K562 (cell line): ENCODE data around the gene KCP. TPM values are rescaled to one million over a fixed set of nuclear protein-coding genes. Genes with fewer than 3 reads are reported as not detected.
A peak's percentile ranks its signal among the peaks of the same experiment; 100 is the strongest.

Experiments used
- ELF4 ChIP-seq: fragments of 450-650 bp; formaldehyde crosslinking; IDR thresholded peaks from 2 replicates; pipeline ENCODE4 v1.4.0; 2022; ENCODE audit warnings: missing genetic modification characterization
- GTF2E2 ChIP-seq: fragments of 200-800 bp; sonication (Bioruptor generic); IDR thresholded peaks from 2 replicates; pipeline ENCODE4 v1.6.1; 2016; ENCODE audit warnings: missing genetic modification characterization, missing compliant biosample characterization
- POLR3A ChIP-seq: IDR thresholded peaks from 2 replicates; pipeline ENCODE4 v1.6.1; 2011; ENCODE audit warnings: borderline replicate concordance, mild to moderate bottlenecking, moderate library complexity; ENCODE audit not compliant: insufficient read length, insufficient read depth; ENCODE audit errors: extremely low read depth
- PTTG1 ChIP-seq: fragments of 450-650 bp; IDR thresholded peaks from 2 replicates; pipeline ENCODE4 v1.6.1; 2016; ENCODE audit warnings: low read depth, mild to moderate bottlenecking, missing genetic modification characterization, missing compliant biosample characterization
- SNIP1 ChIP-seq: fragments of 450-650 bp; IDR thresholded peaks from 2 replicates; pipeline ENCODE4 v1.7.1; 2017; ENCODE audit warnings: low read depth, mild to moderate bottlenecking
- SRSF1 ChIP-seq: fragments of 200-400 bp; formaldehyde crosslinking; IDR thresholded peaks from 2 replicates; pipeline ENCODE4 v1.6.1; 2017; ENCODE audit warnings: mild to moderate bottlenecking, low read depth, low read length, moderate library complexity
- TBL1XR1 ChIP-seq, 2 experiments: IDR thresholded peaks; 2 replicates each; pipeline ENCODE4 v1.6.1; 2012; ENCODE audit warnings: improper control_type of control experiment in 2 of 2, low read length in 2 of 2, mild to moderate bottlenecking in 1 of 2
- TEAD2 ChIP-seq: fragments of 450-650 bp; IDR thresholded peaks from 2 replicates; pipeline ENCODE4 v1.6.1; 2016; ENCODE audit warnings: missing genetic modification characterization, control low read depth, missing compliant biosample characterization
- TEAD4 ChIP-seq, 2 experiments: sonication (generic) in 1 of 2; formaldehyde crosslinking in 1 of 2; IDR thresholded peaks; 2 replicates each; pipeline versions ENCODE4 v1.6.1 to v1.8.0; 2012 to 2022; ENCODE audit warnings: borderline replicate concordance in 1 of 2, inconsistent platforms in 1 of 2, low read length in 1 of 2, mild to moderate bottlenecking in 1 of 2, missing genetic modification reagents in 1 of 2
- ZC3H8 ChIP-seq: fragments of 450-650 bp; IDR thresholded peaks from 2 replicates; pipeline ENCODE4 v1.6.1; 2017
- ZFPM2 ChIP-seq: fragments of 250-450 bp; sonication (Bioruptor Pico); IDR thresholded peaks from 2 replicates; pipeline ENCODE4 v1.5.1; 2022; ENCODE audit warnings: mild to moderate bottlenecking
- ZNF518B ChIP-seq: fragments of 250-450 bp; sonication (Bioruptor Pico); IDR thresholded peaks from 2 replicates; pipeline ENCODE4 v1.5.0; 2021; ENCODE audit warnings: mild to moderate bottlenecking, moderate library complexity
- polyA plus RNA-seq, 8 experiments: library from polyadenylated mRNA; depleted of rRNA in 4 of 8; stranded (reverse) in 5 of 8; unstranded in 3 of 8; fragments of >200 nt; fragmentation: Nextera tagmentation in 2 of 8; fragmentation: Illumina TruSeq in 1 of 8; extraction: Ambion mirVana in 2 of 8; extraction: Trizol in 1 of 8; gene quantifications; 2 replicates each; pipeline versions ENCODE4 v1.2.1 to v1.2.3, GENCODE V29; 2011 to 2014; ENCODE audit warnings: inconsistent platforms in 1 of 8, missing spikeins in 1 of 8
- total RNA-seq, 7 experiments: library from RNA; depleted of rRNA in 6 of 7; stranded (reverse); fragments of >200 nt in 6 of 7; fragmentation: Illumina TruSeq in 2 of 7; extraction: Trizol in 2 of 7; gene quantifications; 2 replicates each; pipeline versions ENCODE4 v1.2.1 to v1.2.3, GENCODE V29; 2011 to 2021; ENCODE audit warnings: low replicate concordance in 1 of 7
- TF ChIP-seq, protein P1 (sequence below): fragments of 200-400 bp; formaldehyde crosslinking; IDR thresholded peaks from 2 replicates; pipeline ENCODE4 v1.6.1; 2017; ENCODE audit warnings: mild to moderate bottlenecking, low read depth, low read length, moderate library complexity
- TF ChIP-seq, protein P2 (sequence below): fragments of 250-450 bp; sonication (Bioruptor Pico); IDR thresholded peaks from 2 replicates; pipeline ENCODE4 v1.5.1; 2021; ENCODE audit warnings: mild to moderate bottlenecking
- TF ChIP-seq, protein P3 (sequence below): sonication (generic); formaldehyde crosslinking; IDR thresholded peaks from 2 replicates; pipeline ENCODE4 v1.5.0; 2020; ENCODE audit warnings: missing genetic modification reagents
- TF ChIP-seq, protein P4 (sequence below): fragments of 450-650 bp; IDR thresholded peaks from 2 replicates; pipeline ENCODE4 v1.6.1; 2014; ENCODE audit warnings: low read depth, mild to moderate bottlenecking, moderate library complexity, borderline replicate concordance

Gene KCP
- total and polyA plus RNA-seq, 9 of the 15 experiments (the other 6 are each of a cell fraction or from before 2014, with no cell fraction given) = 0.06 to 0.17 (median 0.12) TPM; not detected in 3

DNA sequence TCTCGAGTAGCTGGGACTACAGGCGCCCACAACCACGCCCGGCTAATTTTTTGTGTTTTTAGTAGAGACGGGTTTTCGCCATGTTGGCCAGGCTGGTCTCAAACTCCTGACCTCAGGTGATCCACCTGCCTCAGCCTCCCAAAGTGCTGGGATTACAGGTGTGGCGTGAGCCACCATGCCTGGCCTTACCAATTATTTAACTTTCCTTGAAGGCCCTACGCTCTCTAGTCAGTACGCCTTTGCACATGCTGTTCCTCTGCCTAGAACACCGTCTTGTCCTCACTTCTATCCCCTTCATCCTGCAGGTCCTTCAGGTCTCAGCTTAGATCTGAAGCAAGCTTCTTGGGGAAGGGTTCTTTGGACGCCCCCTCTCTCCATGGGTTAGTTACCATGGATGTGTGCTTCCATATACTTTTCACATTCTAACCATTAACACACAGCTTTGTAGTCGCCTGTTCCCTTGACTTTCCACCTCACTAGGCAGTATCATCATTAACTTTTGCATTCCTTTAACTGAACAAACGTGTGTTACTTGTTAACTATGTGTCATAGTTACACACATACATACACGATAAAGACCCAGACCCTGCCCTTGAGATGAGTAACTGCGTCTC lies 48.4 kb downstream of the KCP start (continued):
- TF ChIP-seq, protein P1, sequence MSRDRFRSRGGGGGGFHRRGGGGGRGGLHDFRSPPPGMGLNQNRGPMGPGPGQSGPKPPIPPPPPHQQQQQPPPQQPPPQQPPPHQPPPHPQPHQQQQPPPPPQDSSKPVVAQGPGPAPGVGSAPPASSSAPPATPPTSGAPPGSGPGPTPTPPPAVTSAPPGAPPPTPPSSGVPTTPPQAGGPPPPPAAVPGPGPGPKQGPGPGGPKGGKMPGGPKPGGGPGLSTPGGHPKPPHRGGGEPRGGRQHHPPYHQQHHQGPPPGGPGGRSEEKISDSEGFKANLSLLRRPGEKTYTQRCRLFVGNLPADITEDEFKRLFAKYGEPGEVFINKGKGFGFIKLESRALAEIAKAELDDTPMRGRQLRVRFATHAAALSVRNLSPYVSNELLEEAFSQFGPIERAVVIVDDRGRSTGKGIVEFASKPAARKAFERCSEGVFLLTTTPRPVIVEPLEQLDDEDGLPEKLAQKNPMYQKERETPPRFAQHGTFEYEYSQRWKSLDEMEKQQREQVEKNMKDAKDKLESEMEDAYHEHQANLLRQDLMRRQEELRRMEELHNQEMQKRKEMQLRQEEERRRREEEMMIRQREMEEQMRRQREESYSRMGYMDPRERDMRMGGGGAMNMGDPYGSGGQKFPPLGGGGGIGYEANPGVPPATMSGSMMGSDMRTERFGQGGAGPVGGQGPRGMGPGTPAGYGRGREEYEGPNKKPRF = no peak
- TF ChIP-seq GTF2E2 (tag) = no peak
- no peak for TF ChIP-seq SNIP1
- TF ChIP-seq TEAD4 (IDR thresholded peaks at IDR 0.05; ENCODE audit: low read length) = no peak
- no peak for TF ChIP-seq TEAD4 (CRISPR knock-in tag; IDR thresholded peaks at IDR 0.05; ENCODE audit: borderline replicate concordance)
- no peak for TF ChIP-seq ZNF518B (CRISPR knock-in tag)
- TF ChIP-seq, protein P2, sequence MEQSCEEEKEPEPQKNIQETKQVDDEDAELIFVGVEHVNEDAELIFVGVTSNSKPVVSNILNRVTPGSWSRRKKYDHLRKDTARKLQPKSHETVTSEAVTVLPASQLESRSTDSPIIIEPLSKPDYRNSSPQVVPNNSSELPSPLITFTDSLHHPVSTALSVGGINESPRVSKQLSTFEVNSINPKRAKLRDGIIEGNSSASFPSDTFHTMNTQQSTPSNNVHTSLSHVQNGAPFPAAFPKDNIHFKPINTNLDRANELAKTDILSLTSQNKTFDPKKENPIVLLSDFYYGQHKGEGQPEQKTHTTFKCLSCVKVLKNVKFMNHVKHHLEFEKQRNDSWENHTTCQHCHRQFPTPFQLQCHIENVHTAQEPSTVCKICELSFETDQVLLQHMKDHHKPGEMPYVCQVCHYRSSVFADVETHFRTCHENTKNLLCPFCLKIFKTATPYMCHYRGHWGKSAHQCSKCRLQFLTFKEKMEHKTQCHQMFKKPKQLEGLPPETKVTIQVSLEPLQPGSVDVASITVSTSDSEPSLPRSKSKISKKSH (CRISPR knock-in tag) = no peak
- no peak for TF ChIP-seq POLR3A
- no peak for TF ChIP-seq TBL1XR1 (IDR thresholded peaks at IDR 0.05; ENCODE audit: low read length in 2 of 2)
- TF ChIP-seq SRSF1 = no peak
- TF ChIP-seq TEAD2 = no peak
- peak; percentile 35; the same call in 1 of the 2 replicates for TF ChIP-seq ELF4 (CRISPR knock-in tag)
- no peak for TF ChIP-seq ZFPM2 (CRISPR knock-in tag)
- no peak for TF ChIP-seq ZC3H8
- TF ChIP-seq, protein P3, sequence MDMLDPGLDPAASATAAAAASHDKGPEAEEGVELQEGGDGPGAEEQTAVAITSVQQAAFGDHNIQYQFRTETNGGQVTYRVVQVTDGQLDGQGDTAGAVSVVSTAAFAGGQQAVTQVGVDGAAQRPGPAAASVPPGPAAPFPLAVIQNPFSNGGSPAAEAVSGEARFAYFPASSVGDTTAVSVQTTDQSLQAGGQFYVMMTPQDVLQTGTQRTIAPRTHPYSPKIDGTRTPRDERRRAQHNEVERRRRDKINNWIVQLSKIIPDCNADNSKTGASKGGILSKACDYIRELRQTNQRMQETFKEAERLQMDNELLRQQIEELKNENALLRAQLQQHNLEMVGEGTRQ = no peak
- TF ChIP-seq, protein P4, sequence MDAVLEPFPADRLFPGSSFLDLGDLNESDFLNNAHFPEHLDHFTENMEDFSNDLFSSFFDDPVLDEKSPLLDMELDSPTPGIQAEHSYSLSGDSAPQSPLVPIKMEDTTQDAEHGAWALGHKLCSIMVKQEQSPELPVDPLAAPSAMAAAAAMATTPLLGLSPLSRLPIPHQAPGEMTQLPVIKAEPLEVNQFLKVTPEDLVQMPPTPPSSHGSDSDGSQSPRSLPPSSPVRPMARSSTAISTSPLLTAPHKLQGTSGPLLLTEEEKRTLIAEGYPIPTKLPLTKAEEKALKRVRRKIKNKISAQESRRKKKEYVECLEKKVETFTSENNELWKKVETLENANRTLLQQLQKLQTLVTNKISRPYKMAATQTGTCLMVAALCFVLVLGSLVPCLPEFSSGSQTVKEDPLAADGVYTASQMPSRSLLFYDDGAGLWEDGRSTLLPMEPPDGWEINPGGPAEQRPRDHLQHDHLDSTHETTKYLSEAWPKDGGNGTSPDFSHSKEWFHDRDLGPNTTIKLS = no peak
- TF ChIP-seq PTTG1 (tag) = no peak
